Transverse colon (tissue), 4 donors: Measurements from ENCODE around the gene IQSEC3.

ENCODE experiments used
- EP300 ChIP-seq: sonication (generic); formaldehyde crosslinking; IDR thresholded peaks from one replicate; pipeline ENCODE4 v1.6.1; 2017; ENCODE audit warnings: antibody characterized with exemption, low read depth
- POLR2A ChIP-seq: fragments of 450-650 bp; IDR thresholded peaks from one replicate; pipeline ENCODE4 v1.6.1; 2016; ENCODE audit warnings: antibody characterized with exemption, mild to moderate bottlenecking, moderate library complexity
- POLR2AphosphoS5 ChIP-seq, 3 donors: sonication (generic); formaldehyde crosslinking; IDR thresholded peaks; one replicate each; pipeline ENCODE4 v1.6.1; 2016; ENCODE audit warnings: antibody characterized with exemption in 3 of 3
- TF ChIP-seq, protein P1 (sequence below), 5 experiments: fragments of 200-600 bp in 3 of 5; fragments of 450-650 bp in 2 of 5; sonication (generic) in 3 of 5; IDR thresholded peaks; 1 replicate in 2 of 5; 2 replicates in 3 of 5; pipeline ENCODE4 v1.5.1; 2016 to 2017; ENCODE audit warnings: antibody characterized with exemption in 5 of 5, inconsistent platforms in 3 of 5, mild to moderate bottlenecking in 2 of 5, moderate library complexity in 1 of 5

DNA sequence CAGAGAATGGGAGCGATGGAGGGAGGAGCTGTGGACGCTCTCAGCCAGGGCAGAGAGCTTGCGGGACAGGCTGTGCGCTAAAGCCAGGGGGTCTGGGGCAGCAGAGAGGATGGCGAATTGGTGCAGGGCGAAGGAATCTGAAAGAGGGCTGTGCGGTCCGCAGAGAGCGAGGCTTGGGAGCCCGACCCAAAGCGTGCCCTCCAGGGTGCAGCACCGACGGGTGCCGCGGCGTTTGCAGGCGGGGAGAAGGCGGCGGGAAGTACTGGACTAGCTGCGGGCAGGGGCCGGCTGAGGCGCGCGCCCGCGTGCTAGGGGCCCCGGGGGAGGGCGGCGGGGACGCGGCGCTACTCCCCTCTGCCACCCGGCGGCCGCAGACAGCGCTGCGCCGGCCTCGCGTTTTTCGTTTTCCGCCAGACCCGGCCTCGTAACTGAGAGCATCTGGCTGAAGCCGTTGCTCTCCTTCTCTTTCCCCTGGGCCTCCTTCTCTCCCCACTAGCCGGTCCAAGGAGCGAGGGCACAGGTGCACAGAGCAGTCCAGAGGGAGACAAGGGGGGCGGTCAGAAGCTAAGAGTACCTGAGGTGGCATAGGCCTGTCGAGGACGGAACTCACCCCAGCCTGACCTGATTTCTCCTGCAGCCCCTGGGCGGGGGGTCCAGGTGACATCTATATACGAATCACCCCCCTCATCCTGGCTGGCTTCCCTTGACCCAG is 122.5 kb downstream of the IQSEC3 start:
- TF ChIP-seq, protein P1, sequence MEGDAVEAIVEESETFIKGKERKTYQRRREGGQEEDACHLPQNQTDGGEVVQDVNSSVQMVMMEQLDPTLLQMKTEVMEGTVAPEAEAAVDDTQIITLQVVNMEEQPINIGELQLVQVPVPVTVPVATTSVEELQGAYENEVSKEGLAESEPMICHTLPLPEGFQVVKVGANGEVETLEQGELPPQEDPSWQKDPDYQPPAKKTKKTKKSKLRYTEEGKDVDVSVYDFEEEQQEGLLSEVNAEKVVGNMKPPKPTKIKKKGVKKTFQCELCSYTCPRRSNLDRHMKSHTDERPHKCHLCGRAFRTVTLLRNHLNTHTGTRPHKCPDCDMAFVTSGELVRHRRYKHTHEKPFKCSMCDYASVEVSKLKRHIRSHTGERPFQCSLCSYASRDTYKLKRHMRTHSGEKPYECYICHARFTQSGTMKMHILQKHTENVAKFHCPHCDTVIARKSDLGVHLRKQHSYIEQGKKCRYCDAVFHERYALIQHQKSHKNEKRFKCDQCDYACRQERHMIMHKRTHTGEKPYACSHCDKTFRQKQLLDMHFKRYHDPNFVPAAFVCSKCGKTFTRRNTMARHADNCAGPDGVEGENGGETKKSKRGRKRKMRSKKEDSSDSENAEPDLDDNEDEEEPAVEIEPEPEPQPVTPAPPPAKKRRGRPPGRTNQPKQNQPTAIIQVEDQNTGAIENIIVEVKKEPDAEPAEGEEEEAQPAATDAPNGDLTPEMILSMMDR (IDR thresholded peaks at IDR 0.05), result peak; percentile 41 to 81 (median 60)
- TF ChIP-seq POLR2A, result no peak
- no peak for TF ChIP-seq POLR2AphosphoS5 (IDR thresholded peaks at IDR 0.05)
- TF ChIP-seq EP300, result no peak
